SH-SY5Y (cell line): ENCODE results near the gene ZNF789.

Experiments used
- GATA2 ChIP-seq: IDR thresholded peaks from 2 replicates; pipeline ENCODE4 v1.6.1; 2011; ENCODE audit warnings: mild to moderate bottlenecking, low read depth, low read length
- GATA3 ChIP-seq: IDR thresholded peaks from 2 replicates; pipeline ENCODE4 v1.6.1; 2011; ENCODE audit warnings: low read depth, mild to moderate bottlenecking, low read length, moderate library complexity

ZNF789 gene

DNA sequence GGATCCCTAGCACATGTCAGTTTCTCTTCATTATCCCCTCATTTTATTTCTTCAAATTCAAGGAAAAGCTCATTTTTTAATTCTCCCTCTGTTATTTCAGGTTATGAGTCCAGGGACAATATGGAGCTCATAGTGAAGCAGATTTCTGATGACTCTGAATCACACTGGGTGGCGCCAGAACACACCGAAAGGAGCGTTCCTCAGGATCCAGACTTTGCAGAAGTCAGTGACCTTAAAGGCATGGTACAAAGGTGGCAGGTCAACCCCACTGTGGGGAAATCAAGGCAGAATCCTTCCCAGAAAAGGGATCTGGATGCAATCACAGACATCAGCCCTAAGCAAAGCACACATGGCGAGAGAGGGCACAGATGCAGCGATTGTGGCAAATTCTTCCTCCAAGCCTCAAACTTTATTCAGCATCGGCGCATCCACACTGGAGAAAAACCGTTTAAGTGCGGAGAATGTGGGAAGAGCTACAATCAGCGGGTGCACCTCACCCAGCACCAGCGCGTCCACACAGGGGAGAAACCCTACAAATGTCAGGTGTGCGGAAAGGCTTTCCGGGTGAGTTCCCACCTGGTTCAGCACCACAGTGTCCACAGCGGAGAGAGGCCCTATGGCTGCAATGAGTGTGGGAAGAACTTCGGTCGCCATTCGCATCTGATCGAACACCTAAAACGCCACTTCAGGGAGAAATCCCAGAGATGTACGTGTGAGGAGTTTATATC lies 53.2 kb downstream of the ZNF789 start:
- TF ChIP-seq GATA3, result no peak
- TF ChIP-seq GATA2, result no peak

DNA sequence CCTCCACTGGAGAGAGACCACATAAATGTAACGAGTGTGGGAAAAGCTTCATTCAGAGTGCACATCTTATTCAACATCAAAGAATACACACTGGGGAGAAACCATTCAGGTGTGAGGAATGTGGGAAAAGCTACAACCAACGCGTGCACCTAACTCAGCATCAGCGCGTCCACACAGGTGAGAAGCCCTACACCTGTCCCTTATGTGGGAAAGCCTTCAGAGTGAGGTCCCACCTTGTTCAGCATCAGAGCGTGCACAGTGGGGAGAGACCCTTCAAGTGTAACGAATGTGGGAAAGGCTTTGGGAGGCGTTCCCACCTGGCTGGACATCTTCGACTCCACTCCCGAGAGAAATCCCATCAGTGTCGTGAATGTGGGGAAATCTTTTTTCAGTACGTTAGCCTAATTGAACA lies 58.7 kb downstream of the ZNF789 start:
- no peak for TF ChIP-seq GATA3

DNA sequence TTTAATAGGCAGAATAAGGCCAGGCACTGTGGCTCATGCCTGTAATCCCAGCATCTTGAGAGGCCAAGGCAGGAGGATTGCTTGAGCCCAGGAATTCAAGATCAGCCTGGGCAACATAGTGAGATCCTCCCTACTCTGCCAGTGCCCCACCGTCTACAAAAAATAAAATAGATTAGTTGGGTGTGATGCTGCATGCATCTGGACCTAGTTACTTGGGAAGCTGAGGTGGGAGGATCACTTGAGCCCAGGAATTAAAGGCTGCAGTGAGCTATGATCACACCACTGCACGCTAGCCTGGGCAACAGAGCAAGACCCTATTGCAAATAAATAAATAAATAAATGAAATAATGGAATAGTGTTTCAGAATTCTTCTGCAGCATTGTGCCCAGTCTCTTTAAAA lies 63.0 kb downstream of the ZNF789 start:
- TF ChIP-seq GATA3, result no peak
- no peak for TF ChIP-seq GATA2
